Germinal center (tissue), 1 donor: ENCODE data around the gene NADSYN1.

Source experiments
- DNase-seq: peaks from one replicate; pipeline ENCODE4 v3.0.0; 2012; ENCODE audit warnings: mixed read lengths, low spot score

Gene NADSYN1

DNA sequence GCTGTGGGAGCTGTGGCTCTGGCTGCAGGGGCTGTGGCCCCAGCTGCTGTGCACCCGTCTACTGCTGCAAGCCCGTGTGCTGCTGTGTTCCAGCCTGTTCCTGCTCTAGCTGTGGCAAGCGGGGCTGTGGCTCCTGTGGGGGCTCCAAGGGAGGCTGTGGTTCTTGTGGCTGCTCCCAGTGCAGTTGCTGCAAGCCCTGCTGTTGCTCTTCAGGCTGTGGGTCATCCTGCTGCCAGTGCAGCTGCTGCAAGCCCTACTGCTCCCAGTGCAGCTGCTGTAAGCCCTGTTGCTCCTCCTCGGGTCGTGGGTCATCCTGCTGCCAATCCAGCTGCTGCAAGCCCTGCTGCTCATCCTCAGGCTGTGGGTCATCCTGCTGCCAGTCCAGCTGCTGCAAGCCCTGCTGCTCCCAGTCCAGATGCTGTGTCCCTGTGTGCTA is 95.7 kb downstream of the NADSYN1 start:
- DNase-seq, result no peak
